Mucosa of stomach (tissue), 1 donor: ENCODE results near the gene ZDHHC4.

Source experiments
- H3K27me3 ChIP-seq: one replicate; pipeline ENCODE4 v1.7.0; 2013; ENCODE audit warnings: mild to moderate bottlenecking, low read length; ENCODE audit not compliant: control insufficient read depth, insufficient read depth
- H3K36me3 ChIP-seq: one replicate; pipeline ENCODE4 v1.7.0; 2013; ENCODE audit warnings: low read length; ENCODE audit not compliant: control insufficient read depth, insufficient read depth
- H3K4me1 ChIP-seq: one replicate; pipeline ENCODE4 v1.7.0; 2013; ENCODE audit warnings: mild to moderate bottlenecking, low read length; ENCODE audit not compliant: control insufficient read depth, insufficient read depth
- H3K4me3 ChIP-seq: one replicate; pipeline ENCODE4 v1.7.0; 2013; ENCODE audit warnings: low read length
- H3K9ac ChIP-seq: one replicate; pipeline ENCODE4 v1.7.0; 2013; ENCODE audit warnings: mild to moderate bottlenecking, low read length, moderate library complexity
- H3K9me3 ChIP-seq: one replicate; pipeline ENCODE4 v1.7.0; 2013; ENCODE audit warnings: mild to moderate bottlenecking, low read length, moderate library complexity; ENCODE audit not compliant: control insufficient read depth
- donor health status: Pancreatic carcinoma.

The ZDHHC4 gene

GRCh38 chr7:6546498-6547251 lies 30.6 kb upstream of the ZDHHC4 start:
- Histone ChIP-seq H3K4me1 (no peaks in the 10 kb centered on the region), H3K9me3 (no peaks in the 10 kb centered on the region), H3K36me3 (no peaks in the 10 kb centered on the region), H3K4me3 (no peak overlapping the region), H3K9ac (no peak overlapping the region), H3K27me3 (no peaks in the 10 kb centered on the region)

DNA sequence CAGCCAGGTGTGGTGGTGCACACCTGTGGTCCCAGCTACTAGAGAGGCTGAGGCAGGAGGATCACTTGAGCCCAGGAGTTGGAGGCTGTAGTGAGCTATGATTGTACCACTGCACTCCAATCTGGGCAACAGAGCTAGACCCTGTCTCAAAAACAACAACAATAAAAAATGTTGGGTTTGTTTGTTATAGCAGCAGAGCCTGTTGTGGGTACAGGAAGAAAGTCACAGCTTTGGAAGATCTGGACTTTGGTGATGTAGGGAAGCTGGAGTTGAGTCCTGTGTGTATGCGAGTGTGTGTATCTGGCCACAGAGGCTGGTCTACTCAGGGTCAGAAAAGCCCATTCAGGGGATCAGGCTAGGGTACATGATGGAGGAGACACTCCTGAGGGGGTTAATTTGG lies 29.9 kb upstream of the ZDHHC4 start:
- no peaks in the 10 kb centered on the region for H3K27me3 ChIP-seq
- H3K36me3 ChIP-seq, result no peaks in the 10 kb centered on the region
- no peaks in the 10 kb centered on the region for H3K4me1 ChIP-seq
- H3K4me3 ChIP-seq, result no peak overlapping the region
- no peaks in the 10 kb centered on the region for H3K9me3 ChIP-seq
- H3K9ac ChIP-seq, result no peak overlapping the region

DNA sequence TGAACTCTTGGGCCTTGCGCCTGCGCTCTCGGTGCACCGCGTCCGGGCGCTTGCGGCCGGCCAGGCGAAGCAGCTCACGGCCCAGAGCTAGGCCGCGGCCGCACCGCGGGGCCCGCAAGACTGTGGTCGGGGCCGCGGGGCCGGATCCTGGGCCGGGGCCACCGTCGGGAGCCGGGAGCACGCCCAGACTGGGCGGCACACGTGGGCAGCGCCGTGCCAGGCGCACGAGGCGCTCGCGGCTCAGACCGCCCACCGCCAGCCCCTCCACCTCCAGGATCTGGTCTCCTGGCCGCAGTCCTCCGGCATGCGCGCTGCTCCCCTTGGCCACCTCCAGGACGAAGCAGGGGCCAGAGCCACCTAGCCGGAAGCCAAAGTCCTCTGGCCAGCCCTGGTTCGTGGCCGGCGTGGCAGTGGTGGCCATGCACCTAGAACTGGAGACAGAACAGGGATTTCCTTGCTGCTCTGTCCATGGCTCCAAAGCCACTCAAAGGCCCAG lies 26.2 kb upstream of the ZDHHC4 start, which contains the start of gene GRID2IP:
Gene GRID2IP (minus strand): TSS at position 446 of the 496 bp plus-strand sequence. CDS start 25 bp downstream, at position 421.
- Histone ChIP-seq H3K27me3 (peaks cover 3% of the 10 kb centered on the region), H3K9ac (no peak within 1 kb of the TSS), H3K36me3 (no peaks in the 10 kb centered on the region), H3K4me3 (no peak within 1 kb of the TSS), H3K9me3 (no peaks in the 10 kb centered on the region), H3K4me1 (no peaks in the 10 kb centered on the region)

DNA sequence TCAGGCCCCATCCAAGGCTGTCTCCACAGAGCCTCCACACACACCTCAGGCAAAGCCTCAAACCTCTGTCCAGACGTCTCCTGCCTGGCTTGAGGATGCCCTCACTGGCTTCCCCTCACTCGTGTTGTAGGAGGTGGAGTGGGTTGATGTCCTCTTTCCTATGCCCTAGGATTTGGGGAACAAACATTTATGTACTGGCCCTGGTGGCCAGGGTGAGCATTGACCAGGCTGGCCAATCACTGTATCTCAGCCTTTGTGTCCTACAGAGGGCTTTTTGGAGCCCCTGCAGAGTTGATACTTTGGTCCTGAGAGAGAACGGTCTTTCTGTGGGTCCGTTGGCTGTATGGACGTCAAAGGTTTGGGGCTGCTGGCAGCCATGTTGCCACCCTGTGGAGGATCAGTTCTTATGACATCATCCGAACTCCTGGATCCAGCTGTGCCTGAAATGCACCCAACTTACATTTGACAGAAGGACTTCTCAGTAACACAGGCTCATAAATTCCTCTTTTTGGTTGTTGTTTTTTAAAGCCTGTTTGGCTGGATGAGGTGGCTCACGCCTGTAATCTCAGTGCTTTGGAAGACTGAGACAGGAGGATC lies 23.7 kb upstream of the ZDHHC4 start:
- H3K4me1 ChIP-seq, result no peaks in the 10 kb centered on the region
- H3K36me3 ChIP-seq, result no peaks in the 10 kb centered on the region
- H3K9me3 ChIP-seq, result no peaks in the 10 kb centered on the region
- peaks cover 3% of the 10 kb centered on the region for H3K27me3 ChIP-seq
- H3K9ac ChIP-seq, result no peak overlapping the region
- H3K4me3 ChIP-seq, result no peak overlapping the region

GRCh38 chr7:6554848-6555247 lies 22.4 kb upstream of the ZDHHC4 start:
- Histone ChIP-seq H3K4me3 (no peak overlapping the region), H3K9me3 (no peaks in the 10 kb centered on the region), H3K4me1 (no peaks in the 10 kb centered on the region), H3K9ac (no peak overlapping the region), H3K36me3 (no peaks in the 10 kb centered on the region), H3K27me3 (peaks cover 3% of the 10 kb centered on the region)

GRCh38 chr7:6556196-6556595 lies 21.1 kb upstream of the ZDHHC4 start:
- Histone ChIP-seq H3K9me3 (no peaks in the 10 kb centered on the region), H3K36me3 (no peaks in the 10 kb centered on the region), H3K27me3 (peaks cover 3% of the 10 kb centered on the region), H3K9ac (no peak overlapping the region), H3K4me1 (no peaks in the 10 kb centered on the region), H3K4me3 (no peak overlapping the region)

GRCh38 chr7:6558837-6559236 lies 18.4 kb upstream of the ZDHHC4 start:
- H3K27me3 ChIP-seq, result no peaks in the 10 kb centered on the region
- no peak overlapping the region for H3K9ac ChIP-seq
- no peaks in the 10 kb centered on the region for H3K4me1 ChIP-seq
- H3K36me3 ChIP-seq, result no peaks in the 10 kb centered on the region
- no peaks in the 10 kb centered on the region for H3K9me3 ChIP-seq
- no peak overlapping the region for H3K4me3 ChIP-seq

- H3K36me3 ChIP-seq, result no peaks in the 10 kb centered on the region
- H3K27me3 ChIP-seq, result no peaks in the 10 kb centered on the region
- no peaks in the 10 kb centered on the region for H3K9me3 ChIP-seq
- H3K9ac ChIP-seq, result no peak overlapping the region
- no peak overlapping the region for H3K4me3 ChIP-seq
- H3K4me1 ChIP-seq, result no peaks in the 10 kb centered on the region
Observed at GRCh38 chr7:6559896-6560295, 17.4 kb upstream of the ZDHHC4 start.

GRCh38 chr7:6562106-6562505 lies 15.1 kb upstream of the ZDHHC4 start:
- H3K9me3 ChIP-seq, result no peaks in the 10 kb centered on the region
- no peaks in the 10 kb centered on the region for H3K36me3 ChIP-seq
- H3K4me3 ChIP-seq, result no peak overlapping the region
- H3K4me1 ChIP-seq, result no peaks in the 10 kb centered on the region
- H3K27me3 ChIP-seq, result no peaks in the 10 kb centered on the region
- no peak overlapping the region for H3K9ac ChIP-seq

GRCh38 chr7:6563936-6564770 lies 13.1 kb upstream of the ZDHHC4 start:
- H3K36me3 ChIP-seq, result no peaks in the 10 kb centered on the region
- no peak overlapping the region for H3K4me3 ChIP-seq
- H3K4me1 ChIP-seq, result no peaks in the 10 kb centered on the region
- no peaks in the 10 kb centered on the region for H3K9me3 ChIP-seq
- no peak overlapping the region for H3K9ac ChIP-seq
- H3K27me3 ChIP-seq, result no peaks in the 10 kb centered on the region

GRCh38 chr7:6565655-6566054 lies 11.6 kb upstream of the ZDHHC4 start:
- Histone ChIP-seq H3K27me3 (peaks cover 2% of the 10 kb centered on the region), H3K4me1 (no peaks in the 10 kb centered on the region), H3K9me3 (no peaks in the 10 kb centered on the region), H3K4me3 (no peak overlapping the region), H3K36me3 (no peaks in the 10 kb centered on the region), H3K9ac (no peak overlapping the region)

DNA sequence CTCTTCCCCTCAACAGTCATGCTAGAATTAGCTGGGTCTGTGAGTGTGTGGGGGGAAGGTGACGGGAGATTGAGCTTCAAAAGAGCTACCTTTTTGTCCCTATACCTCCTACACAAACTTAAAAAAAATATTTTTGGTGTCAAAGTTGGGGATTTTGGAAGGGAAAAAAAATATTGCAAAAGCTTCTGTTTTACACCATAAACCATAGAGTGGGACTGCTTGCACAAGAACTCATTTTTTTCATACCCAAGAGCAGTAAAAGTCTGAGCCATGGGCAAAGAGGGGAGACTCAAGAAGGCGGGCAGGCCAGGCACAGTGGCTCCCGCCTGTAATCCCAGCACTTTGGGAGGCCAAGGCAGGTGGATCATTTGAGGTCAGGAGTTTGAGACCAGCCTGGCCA lies 9.4 kb upstream of the ZDHHC4 start:
- Histone ChIP-seq H3K27me3 (peaks cover 2% of the 10 kb centered on the region), H3K36me3 (no peaks in the 10 kb centered on the region), H3K9me3 (no peaks in the 10 kb centered on the region), H3K4me1 (no peaks in the 10 kb centered on the region), H3K9ac (no peak overlapping the region), H3K4me3 (no peak overlapping the region)
